CD4-positive, alpha-beta T cell treated with Interleukin-15 for 4 hours (primary cell): ENCODE data around the gene RHBDL3.

Experiments
- DNase-seq: peaks from one replicate; pipeline ENCODE4 v3.0.0-alpha.2; 2020; ENCODE audit warnings: low spot score

The RHBDL3 gene

DNA sequence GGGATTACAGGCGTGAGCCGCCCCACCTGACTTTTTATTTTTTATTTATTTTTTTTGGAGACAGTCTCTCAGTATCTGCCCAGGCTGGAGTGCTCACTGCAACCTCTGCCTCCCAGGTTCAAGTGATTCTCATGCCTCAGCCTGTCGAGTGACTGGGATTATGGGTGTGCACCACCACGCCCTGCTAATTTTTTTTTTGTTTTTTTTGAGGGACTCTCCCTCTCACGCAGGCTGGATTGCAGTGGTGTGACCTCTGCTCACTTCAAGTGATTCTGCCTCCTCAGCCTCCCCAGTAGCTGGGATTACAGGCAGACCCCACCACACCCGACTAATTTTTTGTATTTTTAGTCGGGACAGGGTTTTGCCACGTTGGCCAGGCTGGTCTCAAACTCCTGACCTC lies 92.0 kb downstream of the RHBDL3 start:
- DNase-seq: no peak

DNA sequence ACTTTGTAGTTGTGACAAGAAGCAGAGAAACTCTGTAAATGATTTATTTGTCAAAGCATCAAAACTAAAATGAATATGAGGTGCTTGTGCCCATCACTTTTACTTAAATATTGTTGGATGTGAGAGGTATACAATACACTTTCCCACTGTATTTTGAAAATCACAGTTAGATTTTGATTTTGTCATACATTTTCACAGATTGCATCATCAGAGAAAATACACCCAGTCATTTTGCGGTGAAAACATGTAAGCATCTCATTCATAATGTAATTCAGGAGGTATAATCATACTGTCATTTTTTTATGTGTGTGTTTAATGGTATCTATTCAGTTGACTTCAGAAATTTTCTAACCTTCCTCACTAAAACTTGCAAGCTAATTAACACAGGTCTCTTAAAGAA lies 95.6 kb downstream of the RHBDL3 start:
- DNase-seq: no peak

DNA sequence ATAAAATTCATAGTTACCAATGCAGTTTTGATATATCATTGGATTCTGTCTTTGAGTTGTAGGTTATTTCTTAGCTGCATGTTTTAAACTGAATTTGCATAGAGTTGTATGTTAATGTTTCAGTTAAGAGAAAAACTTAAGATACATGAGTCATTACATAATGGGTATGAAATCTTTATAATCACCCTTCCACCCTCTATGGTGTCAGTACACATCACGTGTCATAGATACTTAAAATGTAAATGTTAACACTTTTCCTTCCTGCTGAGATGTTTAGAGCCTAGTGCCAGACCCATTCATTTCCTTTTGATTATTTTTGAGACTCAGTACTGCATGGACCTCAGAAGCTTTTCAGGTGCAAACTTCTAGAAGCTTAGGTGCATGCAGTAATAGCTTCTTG lies 104.8 kb downstream of the RHBDL3 start:
- no peak for DNase-seq
